GM21515 (cell line): ENCODE measurements around the gene PXYLP1.

Experiments
- ATAC-seq: cut with Tn5 transposase; IDR thresholded peaks from one replicate; pipeline ENCODE4 v1.9.1; 2021; ENCODE audit not compliant: unreplicated experiment

PXYLP1 gene

DNA sequence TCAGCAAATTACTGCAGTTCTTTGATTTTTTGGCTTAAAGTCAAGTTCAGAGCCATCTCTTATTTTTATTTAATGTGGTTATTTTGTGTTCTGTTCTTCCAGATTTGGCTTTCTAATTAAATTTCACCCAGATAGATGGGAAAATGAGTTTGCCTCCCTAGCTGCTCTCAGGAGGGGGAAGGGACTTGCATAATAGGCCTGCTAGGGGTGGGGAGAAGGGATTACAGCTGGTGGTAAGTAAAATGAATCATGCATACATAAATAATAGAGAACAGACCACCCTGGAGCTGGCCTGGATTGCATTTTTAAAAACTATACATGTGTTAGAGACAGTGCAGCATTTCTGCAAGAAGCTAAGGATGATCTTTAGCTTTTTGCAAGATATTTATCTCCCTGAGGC lies 3.9 kb upstream of the PXYLP1 start:
- ATAC-seq: no peak

DNA sequence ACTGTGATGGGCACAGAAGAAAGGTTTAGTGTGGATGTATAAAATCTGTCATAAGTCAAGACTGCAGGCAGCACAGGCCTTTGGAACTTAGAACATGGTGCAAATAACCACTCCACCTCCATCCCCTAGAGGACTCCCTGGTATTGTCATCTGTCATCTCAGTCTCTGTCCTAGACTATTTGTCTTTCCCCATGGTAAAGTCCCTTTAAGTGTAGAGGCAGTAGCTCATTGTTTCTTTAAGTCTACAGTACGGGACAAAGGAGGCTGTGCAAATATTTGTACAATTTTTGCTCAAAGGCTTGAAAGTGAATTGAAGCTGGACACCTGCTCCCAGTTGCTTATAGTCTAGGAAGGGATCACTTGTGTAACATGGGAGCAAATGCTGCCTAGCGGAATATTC lies 3.2 kb upstream of the PXYLP1 start:
- ATAC-seq: no peak

GRCh38 chr3:141229132-141229531 lies 2.5 kb upstream of the PXYLP1 start:
- no peak for ATAC-seq

DNA sequence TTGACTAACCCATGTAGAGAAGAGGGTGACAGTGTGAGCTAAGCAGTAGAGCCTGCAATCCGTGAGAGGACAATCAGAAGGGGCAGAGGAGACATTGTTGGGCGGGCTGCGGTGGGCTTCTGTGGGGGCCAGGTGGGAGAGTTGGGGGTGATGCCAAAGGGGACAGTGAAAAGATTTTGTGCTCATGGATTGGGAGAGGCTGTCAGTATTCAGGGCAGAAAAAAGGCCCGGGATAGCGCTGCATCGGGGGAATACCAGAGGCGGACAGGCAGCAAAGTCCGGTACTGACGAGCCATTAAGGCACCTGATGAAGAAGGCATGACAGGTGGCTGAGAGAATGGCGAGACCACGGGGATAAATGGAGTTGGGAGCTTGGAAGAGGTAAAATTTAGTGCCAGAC lies 1.3 kb upstream of the PXYLP1 start:
- no peak for ATAC-seq

DNA sequence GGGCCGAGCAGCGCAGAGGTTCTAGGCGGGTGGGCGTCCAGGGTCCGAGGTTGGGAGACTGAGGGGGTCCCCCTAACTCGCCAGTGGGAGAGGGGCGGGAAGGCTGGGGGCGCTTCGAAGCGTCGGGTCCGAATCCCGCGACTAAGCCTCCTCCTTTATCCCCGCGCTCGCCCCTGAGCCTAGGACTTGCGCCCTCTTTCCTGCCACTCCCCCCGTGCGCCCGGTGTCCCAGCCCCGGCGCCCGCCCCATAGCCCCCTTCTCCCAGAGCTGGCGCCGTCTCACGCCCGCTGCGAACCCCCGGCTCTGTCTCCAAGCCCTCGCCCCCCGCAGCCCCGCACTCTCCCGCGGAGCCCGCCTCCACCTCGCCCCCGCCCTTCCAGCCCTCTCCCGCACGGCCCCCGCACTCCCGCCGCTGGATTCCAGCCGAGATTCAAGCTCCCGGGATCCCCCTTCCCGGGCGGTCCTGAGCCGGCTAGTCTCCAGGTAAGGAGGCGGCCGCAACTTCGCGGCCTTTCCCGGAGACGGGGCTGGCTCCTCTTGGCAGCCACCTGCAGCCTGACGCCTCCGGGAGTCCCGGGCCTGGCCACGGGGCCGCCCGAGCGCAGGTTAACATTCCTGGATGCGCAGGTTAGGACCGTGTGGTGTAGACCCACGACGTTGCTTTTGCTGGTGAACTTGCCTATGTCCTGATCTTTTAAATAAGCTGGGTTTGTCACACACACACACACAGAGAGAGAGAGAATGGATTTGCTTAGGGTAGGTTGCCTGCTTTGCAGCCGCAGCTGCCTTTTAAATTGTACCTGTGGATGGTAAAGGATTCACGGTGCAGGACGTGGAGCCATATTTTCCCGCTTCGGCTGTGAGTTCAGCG lies 563 bp downstream of the PXYLP1 start:
- ATAC-seq: no peak

DNA sequence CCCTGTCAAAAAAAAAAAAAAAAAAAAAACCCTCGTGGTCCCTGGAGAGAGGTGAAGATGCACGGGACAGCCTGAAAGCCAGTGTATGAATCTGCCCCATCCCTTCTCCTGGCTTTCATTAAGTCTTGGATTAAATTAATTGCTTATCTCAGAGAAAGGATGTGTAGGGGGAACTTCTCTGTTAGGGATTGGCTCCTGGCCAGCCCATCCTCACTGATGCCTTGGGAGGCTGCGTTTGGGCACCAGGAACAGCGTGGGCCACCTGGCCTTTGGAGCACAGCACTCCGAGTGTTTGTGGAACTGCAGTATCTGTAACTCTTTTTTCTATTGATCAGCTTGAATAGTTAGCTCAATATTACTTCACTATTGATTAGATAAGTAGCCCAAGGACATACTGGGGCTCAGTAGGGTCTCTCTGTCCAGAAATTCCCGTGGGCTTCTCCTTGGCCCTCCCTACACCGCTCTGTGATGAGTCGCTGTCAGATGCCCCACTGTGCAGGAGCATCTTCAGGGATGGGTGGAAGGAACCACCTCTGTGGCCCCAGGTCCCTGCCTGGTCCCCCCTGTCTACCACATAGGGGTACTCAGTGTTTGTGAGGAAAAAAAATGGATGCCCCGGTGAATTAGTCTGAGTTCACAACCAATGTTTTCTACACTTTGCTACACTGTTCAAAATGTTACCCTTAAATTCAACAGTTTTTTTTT lies 2.0 kb downstream of the PXYLP1 start:
- ATAC-seq: no peak

DNA sequence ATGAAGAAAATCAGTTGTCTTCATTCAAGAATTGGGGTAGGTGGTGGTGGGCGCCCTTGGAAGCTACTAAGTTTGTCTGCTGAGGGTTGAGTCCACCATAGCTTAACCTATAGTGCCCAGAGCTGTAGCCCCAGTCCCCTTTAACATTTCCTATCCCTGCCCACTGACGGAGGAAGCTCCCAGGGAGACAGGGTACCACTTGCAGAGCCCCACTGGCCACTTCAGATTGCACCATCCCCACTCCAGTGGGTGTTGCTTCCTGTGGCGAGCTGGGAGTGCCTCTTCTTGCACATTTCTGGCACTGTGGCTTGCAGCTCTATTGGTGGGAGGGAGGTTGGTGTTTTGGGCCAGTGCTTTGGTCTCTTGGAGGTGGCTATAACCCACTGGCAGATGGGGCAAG lies 2.7 kb downstream of the PXYLP1 start:
- no peak for ATAC-seq

DNA sequence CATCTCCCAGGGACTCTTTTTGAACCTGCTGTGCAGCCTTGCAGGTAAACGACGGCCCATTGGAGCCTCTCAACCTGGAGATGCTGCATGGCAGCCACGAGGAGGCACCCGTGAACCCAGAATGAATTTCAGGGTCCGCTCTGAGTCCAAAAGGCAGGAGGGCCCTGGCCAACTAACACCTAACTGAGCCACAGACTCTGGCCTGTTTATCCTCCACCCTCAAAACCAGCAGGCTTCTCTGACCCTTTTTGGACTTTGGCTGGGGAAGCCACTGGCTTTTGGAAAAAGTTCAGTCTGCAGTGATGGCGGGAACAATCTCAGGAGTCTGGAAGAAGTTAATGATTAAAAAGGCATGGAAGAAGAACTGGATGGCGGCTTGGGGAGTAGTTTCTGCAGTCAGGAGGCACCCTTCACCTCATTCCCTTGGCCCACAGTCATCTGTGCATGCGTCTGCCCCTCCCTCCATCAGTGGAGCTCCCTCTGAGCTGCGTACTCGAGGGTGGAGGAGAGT lies 4.1 kb downstream of the PXYLP1 start:
- ATAC-seq: no peak

DNA sequence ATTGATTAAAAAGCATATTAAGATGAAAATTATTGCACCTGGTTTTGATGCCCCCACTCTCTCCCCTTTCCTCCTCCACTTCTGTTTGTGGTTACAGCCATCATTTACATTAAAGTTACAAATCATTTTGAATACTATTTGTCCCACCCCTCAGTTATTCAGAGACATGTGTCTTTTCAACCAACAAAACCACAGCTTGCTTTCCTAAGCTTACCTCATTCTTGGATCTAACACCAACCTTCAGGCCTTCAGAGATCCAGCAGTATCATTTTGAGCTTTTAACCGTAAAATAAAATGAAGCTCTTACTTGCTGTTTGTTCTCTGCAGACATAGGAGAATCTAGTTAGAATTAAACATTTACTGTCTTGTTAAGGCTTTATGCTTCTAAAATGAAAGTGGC lies 4.7 kb downstream of the PXYLP1 start:
- ATAC-seq: no peak

DNA sequence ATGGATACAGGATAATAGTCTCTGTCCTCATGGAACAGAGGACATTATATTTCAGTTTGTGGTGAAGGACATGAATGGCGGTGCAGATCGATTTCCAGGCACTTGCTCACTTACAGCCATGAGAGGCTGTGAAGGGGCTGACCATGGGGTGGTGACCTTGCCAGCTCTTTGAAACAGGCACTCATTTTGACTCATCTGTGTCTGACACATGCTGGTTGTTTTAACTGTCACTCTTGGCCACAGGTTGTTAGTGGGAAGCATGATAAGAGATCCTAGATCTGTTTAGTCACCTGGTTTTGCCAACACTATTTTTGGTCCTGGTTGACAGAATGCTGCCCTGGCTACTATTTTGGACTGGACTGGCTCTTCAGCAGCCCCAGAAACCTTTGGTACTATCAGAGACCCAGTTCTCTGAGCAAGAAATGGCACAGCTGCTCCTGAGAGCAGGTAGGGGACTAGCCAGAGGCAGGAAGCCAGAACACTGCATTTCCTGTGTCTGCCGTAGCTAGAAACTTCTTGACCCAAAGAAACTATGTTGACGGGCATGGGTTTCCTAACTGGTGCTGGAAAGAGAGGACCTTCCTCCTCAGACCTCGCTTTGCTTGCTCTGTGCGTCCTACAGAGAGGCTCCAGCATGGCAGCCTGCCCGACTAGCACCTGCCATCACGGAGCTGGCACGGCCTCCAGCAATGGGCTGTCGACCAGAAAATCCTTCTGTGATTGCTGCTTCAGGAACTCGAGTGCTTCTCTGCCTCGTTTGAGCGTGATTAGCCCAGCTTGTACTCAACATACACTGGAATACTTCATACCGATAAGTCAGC lies 6.3 kb downstream of the PXYLP1 start:
- ATAC-seq: no peak

GRCh38 chr3:141239511-141240281 lies 8.1 kb downstream of the PXYLP1 start:
- no peak for ATAC-seq

- ATAC-seq: no peak
Measured at GRCh38 chr3:141240286-141240685, 8.7 kb downstream of the PXYLP1 start.

DNA sequence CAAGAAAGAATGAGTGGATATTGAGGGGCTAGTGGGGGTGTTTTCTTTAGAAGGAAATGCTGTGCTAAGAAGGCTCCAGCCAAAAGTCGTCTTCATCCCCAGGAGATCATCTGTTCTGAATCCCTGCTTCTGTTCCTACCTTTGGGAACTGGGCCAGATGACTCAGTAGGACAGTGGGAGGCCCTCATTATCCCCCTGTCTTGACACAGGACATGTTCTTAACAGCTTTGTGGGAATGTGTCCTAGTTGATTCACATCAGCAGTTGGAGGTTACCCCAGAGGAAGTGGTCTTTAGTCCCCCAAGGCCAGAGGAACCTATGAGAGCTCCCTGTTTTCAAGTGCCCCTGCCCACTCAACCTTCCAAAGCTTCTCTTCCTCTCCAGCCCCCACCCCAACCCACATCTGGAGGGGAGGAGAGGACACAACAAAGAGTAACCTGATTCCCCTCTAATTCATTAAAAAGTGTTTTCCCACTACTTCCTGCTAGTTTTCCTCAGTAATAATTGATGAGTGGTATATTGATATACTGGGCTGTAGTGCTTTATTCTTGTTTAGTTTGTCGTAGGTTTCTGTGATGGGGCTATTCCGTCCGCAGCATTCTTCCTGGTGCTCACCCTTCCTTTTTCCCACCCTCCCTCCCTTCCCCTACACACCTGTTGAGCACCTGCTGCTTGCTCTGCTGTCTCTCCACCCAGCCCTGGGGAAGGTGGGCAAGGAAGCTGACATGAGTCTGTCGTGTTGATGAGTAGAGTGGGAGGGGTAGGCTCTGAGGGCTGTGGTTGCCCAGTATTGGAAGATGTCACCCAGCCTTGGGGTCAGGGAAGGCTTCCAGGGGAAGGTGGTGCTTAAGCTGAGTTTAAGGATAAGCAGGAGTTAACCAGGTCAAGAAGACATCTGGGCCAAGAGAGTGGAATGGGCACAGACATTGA lies 9.3 kb downstream of the PXYLP1 start:
- no peak for ATAC-seq

DNA sequence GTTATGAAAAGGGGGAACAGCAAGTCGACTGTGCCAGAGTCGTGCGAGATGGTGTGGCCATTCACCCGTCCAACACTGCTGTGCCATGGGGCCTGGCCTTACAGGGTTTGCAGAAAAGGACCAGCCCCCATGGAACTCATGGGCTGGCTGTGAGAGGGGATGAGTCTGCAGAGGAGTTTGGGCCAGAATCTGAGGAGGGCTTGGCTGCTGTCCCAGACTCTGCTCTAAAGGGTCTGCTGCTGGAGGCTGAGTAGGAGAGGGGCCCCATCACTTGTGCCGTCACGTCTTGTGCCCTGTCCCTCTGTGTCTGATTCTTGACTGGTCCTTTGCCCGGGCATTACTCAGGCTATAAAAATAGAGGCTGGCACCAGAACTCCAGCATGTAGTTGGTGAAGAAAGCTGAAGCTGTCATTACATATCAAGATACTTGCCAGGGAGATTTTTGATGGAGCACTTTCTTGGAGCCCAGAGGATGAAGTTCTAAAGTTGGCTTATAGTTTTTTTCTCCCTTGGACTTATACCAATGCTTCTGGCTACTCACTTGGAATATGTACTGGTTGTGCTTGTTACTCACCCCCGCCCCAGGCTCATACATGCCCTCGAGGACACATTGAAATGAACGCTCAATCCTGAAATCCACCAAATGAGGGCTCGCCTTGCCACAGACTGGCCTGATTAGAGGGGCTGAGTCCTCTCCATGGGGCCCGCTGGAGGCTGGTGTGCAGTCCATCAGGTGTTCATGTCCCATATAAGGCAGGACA lies 10.2 kb downstream of the PXYLP1 start:
- no peak for ATAC-seq

DNA sequence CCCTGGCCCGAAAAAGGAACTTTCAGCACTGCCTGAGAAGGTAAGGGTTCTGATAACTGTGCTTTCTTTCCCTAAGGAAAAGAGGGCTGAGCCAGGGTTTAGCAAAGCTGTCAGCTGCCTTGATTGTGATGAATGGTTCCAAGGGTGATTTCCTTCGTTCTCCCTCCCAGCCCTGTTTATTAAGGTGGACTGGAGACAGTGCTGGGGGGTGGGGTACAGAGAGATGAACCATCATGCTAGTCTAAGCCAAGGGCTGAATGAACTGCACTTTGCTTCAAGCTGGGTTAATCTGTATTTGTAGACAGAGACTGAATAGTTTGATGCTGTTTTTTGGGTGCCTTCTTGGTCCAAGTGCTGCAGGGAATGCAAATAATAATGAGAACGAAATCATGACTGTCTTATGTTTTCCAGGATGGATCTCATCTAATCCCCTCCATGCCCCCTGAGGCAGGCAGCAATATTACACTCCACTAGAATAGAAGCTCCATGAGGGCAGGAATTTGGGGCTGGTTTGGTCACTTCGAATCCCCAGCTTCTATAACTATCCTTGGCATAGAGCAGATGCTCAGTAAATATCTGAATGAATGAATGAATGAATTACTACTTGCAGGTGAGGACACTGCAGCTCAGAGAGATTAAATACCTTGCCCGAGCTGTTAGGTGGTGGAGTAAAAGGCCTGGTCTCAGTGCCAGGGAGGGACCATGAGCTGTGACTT lies 10.9 kb downstream of the PXYLP1 start:
- ATAC-seq: no peak

DNA sequence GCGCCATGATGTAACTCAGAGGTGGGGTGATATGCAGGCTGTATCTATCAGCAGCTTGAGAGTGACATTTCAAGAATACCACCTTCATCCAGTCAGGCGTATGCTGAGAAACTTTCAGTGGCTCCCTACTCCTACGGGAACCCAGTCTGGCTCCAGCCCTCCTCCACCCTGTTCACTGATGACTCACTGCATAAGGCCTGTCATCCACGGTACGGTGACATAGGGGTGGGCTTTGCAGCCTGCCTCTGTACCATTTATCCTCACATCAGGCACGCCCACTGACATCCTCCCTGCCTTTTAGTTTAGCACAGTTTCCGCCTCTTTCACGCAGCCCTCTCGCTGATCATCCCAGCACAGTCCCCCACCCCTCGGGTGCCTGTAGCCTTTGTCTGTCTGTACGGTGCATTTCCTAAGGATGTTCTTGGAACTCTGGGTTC lies 11.7 kb downstream of the PXYLP1 start:
- ATAC-seq: no peak

- no peak for ATAC-seq
Measured at GRCh38 chr3:141246224-141246957, 14.8 kb downstream of the PXYLP1 start.

DNA sequence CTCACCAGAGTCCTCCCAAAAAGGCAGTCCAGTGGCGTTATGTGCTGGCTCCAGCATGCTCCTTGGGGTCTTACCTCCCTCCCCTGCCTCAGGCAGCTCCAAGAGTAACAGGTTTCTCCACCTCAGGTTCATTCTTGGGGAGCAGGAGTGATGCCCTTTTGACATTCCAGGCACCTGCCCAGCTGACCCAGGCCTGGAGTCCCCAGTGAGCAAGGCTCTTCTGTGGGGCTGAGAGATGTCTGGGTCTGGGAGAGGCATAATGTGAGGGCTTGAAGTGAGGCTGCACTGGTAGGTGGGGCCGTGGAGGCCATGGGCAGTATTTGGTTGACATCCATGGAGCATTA lies 15.3 kb downstream of the PXYLP1 start:
- no peak for ATAC-seq
